GM23338 (cell line): ENCODE measurements around the gene CRYBG2.

ENCODE experiments used
- CREB1 ChIP-seq: fragments of 250-450 bp; sonication (Bioruptor Pico); IDR thresholded peaks from 2 replicates; pipeline ENCODE4 v1.5.0; 2020; ENCODE audit warnings: low read depth, mild to moderate bottlenecking, moderate library complexity
- CTCF ChIP-seq, 2 experiments: fragments of 200-600 bp in 1 of 2; sonication (generic) in 1 of 2; conservative IDR thresholded peaks; 2 replicates each; pipeline versions ENCODE4 v1.5.1 to v1.6.1; 2016 to 2017; ENCODE audit warnings: antibody characterized with exemption in 2 of 2, low read depth in 2 of 2, mild to moderate bottlenecking in 2 of 2, moderate library complexity in 1 of 2
- EZH2 ChIP-seq: fragments of 200-600 bp; sonication (generic); IDR thresholded peaks from one replicate; pipeline ENCODE4 v1.8.0; 2017; ENCODE audit warnings: antibody characterized with exemption, mild to moderate bottlenecking, low read depth; ENCODE audit not compliant: unreplicated experiment
- POLR2AphosphoS5 ChIP-seq: IDR thresholded peaks from 2 replicates; pipeline ENCODE4 v1.6.1; 2016; ENCODE audit warnings: antibody characterized with exemption, low read depth
- REST ChIP-seq: IDR thresholded peaks from one replicate; pipeline ENCODE4 v1.6.1; 2018; ENCODE audit warnings: antibody characterized with exemption; ENCODE audit not compliant: unreplicated experiment

GRCh38 chr1:26340047-26340481 is 13.9 kb downstream of the CRYBG2 start:
- TF ChIP-seq EZH2 (no peak), POLR2AphosphoS5 (no peak), CTCF (conservative IDR thresholded peaks at IDR 0.05; ENCODE audit: low read depth in 2 of 2) (no peak), CREB1 (no peak), REST (no peak)
